KOPT-K1 (cell line): Measurements from ENCODE around the gene HIPK4.
"Not testable (repeated sequence)": the region's sequence is repeated elsewhere in the genome, so short reads cannot be mapped to it uniquely, and the experiment has no call there.

ENCODE experiments used
- H3K27ac ChIP-seq: fragments of 200-600 bp; sonication (generic); 2 replicates; pipeline ENCODE4 v1.5.1; 2016; ENCODE audit warnings: antibody characterized with exemption, mild to moderate bottlenecking, low read depth, low read length; ENCODE audit not compliant: poor library complexity, severe bottlenecking
- H3K36me3 ChIP-seq: fragments of 200-600 bp; sonication (generic); 2 replicates; pipeline ENCODE4 v1.5.1; 2017; ENCODE audit warnings: antibody characterized with exemption, mild to moderate bottlenecking, low read length, moderate library complexity; ENCODE audit not compliant: insufficient read depth
- H3K9me3 ChIP-seq: fragments of 200-600 bp; sonication (generic); 2 replicates; pipeline ENCODE4 v1.5.1; 2017; ENCODE audit warnings: antibody characterized with exemption, low read length, mild to moderate bottlenecking; ENCODE audit not compliant: insufficient read depth, poor library complexity, severe bottlenecking

Gene HIPK4

GRCh38 chr19:40410030-40410389 lies 20.0 kb upstream of the HIPK4 start:
- H3K36me3 ChIP-seq = no peaks in the 10 kb centered on the region
- H3K9me3 ChIP-seq = no peaks in the 10 kb centered on the region
- H3K27ac ChIP-seq = no peak overlapping the region

- H3K36me3 ChIP-seq, H3K27ac ChIP-seq, H3K9me3 ChIP-seq: not testable (repeated sequence)
Measured at GRCh38 chr19:40408598-40408925, 18.6 kb upstream of the HIPK4 start.

- Histone ChIP-seq H3K9me3 (no peaks in the 10 kb centered on the region), H3K27ac (no peak overlapping the region)
Measured at GRCh38 chr19:40407714-40408597, 18.0 kb upstream of the HIPK4 start.

GRCh38 chr19:40403262-40403984 lies 13.4 kb upstream of the HIPK4 start:
- Histone ChIP-seq H3K27ac (peak overlapping the region; percentile 30), H3K36me3 (no peaks in the 10 kb centered on the region), H3K9me3 (no peaks in the 10 kb centered on the region)

More at GRCh38 chr19:40407714-40408597, 18.0 kb upstream of the HIPK4 start:
- no peaks in the 10 kb centered on the region for H3K36me3 ChIP-seq

GRCh38 chr19:40400559-40400958 lies 10.6 kb upstream of the HIPK4 start:
- Histone ChIP-seq H3K27ac (no peak overlapping the region), H3K9me3 (no peaks in the 10 kb centered on the region), H3K36me3 (no peaks in the 10 kb centered on the region)

GRCh38 chr19:40398417-40399131 lies 8.6 kb upstream of the HIPK4 start:
- no peak overlapping the region for H3K27ac ChIP-seq
- H3K9me3 ChIP-seq = no peaks in the 10 kb centered on the region
- H3K36me3 ChIP-seq = no peaks in the 10 kb centered on the region

- H3K36me3 ChIP-seq = no peaks in the 10 kb centered on the region
- H3K27ac ChIP-seq = no peak overlapping the region
- H3K9me3 ChIP-seq = no peaks in the 10 kb centered on the region
Measured at GRCh38 chr19:40397568-40397906, 7.6 kb upstream of the HIPK4 start.

GRCh38 chr19:40396886-40397567 lies 7.0 kb upstream of the HIPK4 start:
- no peaks in the 10 kb centered on the region for H3K9me3 ChIP-seq
- no peak overlapping the region for H3K27ac ChIP-seq
- no peaks in the 10 kb centered on the region for H3K36me3 ChIP-seq

GRCh38 chr19:40395956-40396355 lies 6.0 kb upstream of the HIPK4 start:
- Histone ChIP-seq H3K27ac (no peak overlapping the region), H3K9me3 (no peaks in the 10 kb centered on the region), H3K36me3 (no peaks in the 10 kb centered on the region)

- H3K36me3 ChIP-seq = no peaks in the 10 kb centered on the region
- no peaks in the 10 kb centered on the region for H3K9me3 ChIP-seq
- H3K27ac ChIP-seq = no peak overlapping the region
Measured at GRCh38 chr19:40394816-40395210, 4.8 kb upstream of the HIPK4 start.

GRCh38 chr19:40393894-40394815 lies 4.2 kb upstream of the HIPK4 start:
- H3K9me3 ChIP-seq = no peaks in the 10 kb centered on the region
- no peak overlapping the region for H3K27ac ChIP-seq
- H3K36me3 ChIP-seq = no peaks in the 10 kb centered on the region

- no peaks in the 10 kb centered on the region for H3K9me3 ChIP-seq
- no peak overlapping the region for H3K27ac ChIP-seq
- H3K36me3 ChIP-seq = no peaks in the 10 kb centered on the region
Measured at GRCh38 chr19:40392894-40393517, 3.0 kb upstream of the HIPK4 start.

- no peak overlapping the region for H3K27ac ChIP-seq
- no peaks in the 10 kb centered on the region for H3K36me3 ChIP-seq
- no peaks in the 10 kb centered on the region for H3K9me3 ChIP-seq
Measured at GRCh38 chr19:40392123-40392522, 2.1 kb upstream of the HIPK4 start.
